ENCODE data around the gene RIPOR3. TPM values are rescaled to one million over a fixed set of nuclear protein-coding genes. Genes with fewer than 3 reads are reported as not detected.

RIPOR3 gene
- total RNA-seq, 4 donors from 2014 or later, result 1.3 to 9.7 (median 3.3) TPM

DNA sequence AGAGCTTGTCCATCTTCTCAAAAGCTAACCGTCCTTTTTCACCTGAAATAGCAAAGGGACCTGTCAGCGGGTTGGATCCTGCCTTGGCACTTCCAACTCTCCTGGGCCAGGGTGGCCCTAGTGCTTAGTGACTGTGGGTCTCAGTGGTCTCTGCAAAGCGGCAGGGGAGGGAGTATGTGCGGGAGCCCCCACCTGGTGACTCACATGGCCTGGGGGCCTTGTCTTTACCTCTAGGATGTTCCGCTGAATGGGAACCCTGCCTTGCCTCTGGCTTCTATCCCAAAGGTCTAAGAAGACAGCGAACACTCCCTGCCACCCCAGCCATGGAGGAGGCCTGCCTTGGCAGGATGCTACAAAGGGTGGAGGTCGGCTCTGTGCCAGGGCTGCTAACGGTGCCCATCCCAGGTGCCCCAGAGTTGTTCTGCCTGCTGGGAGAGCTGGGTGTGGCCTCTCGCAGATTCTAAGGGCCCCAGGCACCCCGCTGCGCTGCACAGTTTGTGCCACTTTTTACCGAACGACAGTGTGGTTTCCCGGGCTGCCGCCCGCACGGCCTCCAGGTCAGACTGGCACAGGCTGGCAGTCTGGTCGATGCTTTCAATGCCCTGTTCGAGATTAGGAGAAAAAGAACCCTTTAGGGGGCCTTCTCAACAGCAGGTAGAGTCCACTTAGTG, 103.9 kb downstream of the RIPOR3 start:
- TF ChIP-seq, protein P1, sequence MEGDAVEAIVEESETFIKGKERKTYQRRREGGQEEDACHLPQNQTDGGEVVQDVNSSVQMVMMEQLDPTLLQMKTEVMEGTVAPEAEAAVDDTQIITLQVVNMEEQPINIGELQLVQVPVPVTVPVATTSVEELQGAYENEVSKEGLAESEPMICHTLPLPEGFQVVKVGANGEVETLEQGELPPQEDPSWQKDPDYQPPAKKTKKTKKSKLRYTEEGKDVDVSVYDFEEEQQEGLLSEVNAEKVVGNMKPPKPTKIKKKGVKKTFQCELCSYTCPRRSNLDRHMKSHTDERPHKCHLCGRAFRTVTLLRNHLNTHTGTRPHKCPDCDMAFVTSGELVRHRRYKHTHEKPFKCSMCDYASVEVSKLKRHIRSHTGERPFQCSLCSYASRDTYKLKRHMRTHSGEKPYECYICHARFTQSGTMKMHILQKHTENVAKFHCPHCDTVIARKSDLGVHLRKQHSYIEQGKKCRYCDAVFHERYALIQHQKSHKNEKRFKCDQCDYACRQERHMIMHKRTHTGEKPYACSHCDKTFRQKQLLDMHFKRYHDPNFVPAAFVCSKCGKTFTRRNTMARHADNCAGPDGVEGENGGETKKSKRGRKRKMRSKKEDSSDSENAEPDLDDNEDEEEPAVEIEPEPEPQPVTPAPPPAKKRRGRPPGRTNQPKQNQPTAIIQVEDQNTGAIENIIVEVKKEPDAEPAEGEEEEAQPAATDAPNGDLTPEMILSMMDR (IDR thresholded peaks at IDR 0.05), result no peak
- no peak for TF ChIP-seq POLR2A (IDR thresholded peaks at IDR 0.05)
- Histone ChIP-seq H3K27me3 (no peaks in the 10 kb centered on the region), H3K4me3 (no peak overlapping the region), H3K27ac (peak overlapping the region in 3 of 4 donors; percentile 7 to 80 (median 65)), H3K4me1 (peaks cover 7 to 53% (median 31%) of the 10 kb centered on the region in 3 donors), H3K36me3 (peaks cover 15 to 70% (median 27%) of the 10 kb centered on the region in 3 donors), H3K9me3 (no peaks in the 10 kb centered on the region)
- intact Hi-C loops (cut with DNase I), result no loop called here
- DNase-seq, result no peak
- 46 to 77% methylated on average over 2 to 6 of the region's 19 CpGs for WGBS, 2 donors

DNA sequence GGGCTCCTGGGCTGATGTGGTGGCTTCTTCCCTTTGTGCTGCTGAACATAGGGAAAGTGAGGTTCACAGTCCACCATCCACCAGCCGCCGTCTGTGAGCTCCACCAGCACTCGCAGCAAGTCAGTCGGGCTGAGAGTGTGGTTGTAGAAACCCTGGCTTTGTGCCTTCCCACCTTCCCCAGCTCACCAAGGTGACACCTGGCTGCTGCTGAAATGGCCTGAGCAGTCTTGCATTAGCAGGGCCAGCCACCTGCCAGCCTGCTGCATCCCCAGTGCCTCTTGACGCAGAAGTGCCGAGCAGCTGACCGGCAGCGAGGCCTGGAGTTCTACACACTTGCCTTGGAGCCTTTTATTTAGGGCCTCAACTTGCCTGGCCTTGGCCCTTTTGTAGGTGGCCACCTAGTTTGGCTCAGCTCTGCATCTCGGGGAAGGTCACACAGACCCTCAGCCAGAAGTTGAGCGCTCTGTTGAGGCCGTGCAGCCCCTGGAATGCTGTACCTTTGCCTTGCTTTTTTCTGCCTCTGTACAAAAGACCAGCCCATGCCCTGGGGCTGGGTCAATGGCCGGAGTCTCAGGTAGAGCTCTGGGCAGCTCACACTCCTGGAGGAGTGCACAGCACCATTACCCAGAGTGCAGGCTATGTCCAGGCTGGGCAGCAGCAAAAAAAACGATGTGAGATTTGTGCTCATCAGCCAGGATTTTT, 104.7 kb downstream of the RIPOR3 start:
- DNase-seq, result no peak
- H3K4me1 ChIP-seq, result peaks cover 7 to 50% (median 29%) of the 10 kb centered on the region in 3 donors
- no peak for TF ChIP-seq POLR2A (IDR thresholded peaks at IDR 0.05)
- TF ChIP-seq, protein P1 (IDR thresholded peaks at IDR 0.05), result no peak
- H3K36me3 ChIP-seq, result peaks cover 21 to 77% (median 29%) of the 10 kb centered on the region in 3 donors
- H3K9me3 ChIP-seq, result no peaks in the 10 kb centered on the region
- no peak overlapping the region for H3K4me3 ChIP-seq
- intact Hi-C loops (cut with DNase I), result no loop called here
- H3K27me3 ChIP-seq, result no peaks in the 10 kb centered on the region
- WGBS, 2 donors, result 66 to 90% methylated on average over 4 to 6 of the region's 13 CpGs
- peak overlapping the region in 1 of 4 donors; percentile 80 for H3K27ac ChIP-seq

DNA sequence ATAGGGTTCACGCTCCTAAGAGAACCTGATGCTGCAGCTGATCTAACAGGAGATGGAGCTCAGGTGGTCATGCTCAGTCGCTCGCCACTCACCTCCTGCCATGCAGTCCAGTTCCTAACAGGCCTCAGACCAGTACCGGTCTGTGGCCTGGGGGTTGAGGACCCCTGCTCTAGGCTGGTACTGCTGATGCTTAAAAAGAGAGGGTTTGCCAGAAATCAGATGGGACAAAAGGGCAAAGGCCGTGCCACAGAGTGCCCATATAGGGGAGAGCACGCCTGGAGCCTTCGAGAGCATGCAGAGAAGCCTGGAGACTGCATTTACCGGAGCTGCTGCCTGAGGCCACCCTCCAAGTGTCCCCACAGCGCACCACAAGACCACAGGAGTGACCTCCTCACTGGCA, 105.7 kb downstream of the RIPOR3 start:
- Histone ChIP-seq H3K4me3 (no peak overlapping the region), H3K9me3 (no peaks in the 10 kb centered on the region), H3K27me3 (no peaks in the 10 kb centered on the region), H3K4me1 (peaks cover 7 to 48% (median 29%) of the 10 kb centered on the region in 3 donors), H3K27ac (no peak overlapping the region), H3K36me3 (peaks cover 29 to 86% (median 34%) of the 10 kb centered on the region in 3 donors)
- 87 to 97% methylated on average over 7 to 8 of the region's 9 CpGs for WGBS, 2 donors
- intact Hi-C loops (cut with DNase I), result no loop called here
- TF ChIP-seq POLR2A (IDR thresholded peaks at IDR 0.05), result no peak
- TF ChIP-seq, protein P1 (IDR thresholded peaks at IDR 0.05), result no peak
- no peak for DNase-seq

DNA sequence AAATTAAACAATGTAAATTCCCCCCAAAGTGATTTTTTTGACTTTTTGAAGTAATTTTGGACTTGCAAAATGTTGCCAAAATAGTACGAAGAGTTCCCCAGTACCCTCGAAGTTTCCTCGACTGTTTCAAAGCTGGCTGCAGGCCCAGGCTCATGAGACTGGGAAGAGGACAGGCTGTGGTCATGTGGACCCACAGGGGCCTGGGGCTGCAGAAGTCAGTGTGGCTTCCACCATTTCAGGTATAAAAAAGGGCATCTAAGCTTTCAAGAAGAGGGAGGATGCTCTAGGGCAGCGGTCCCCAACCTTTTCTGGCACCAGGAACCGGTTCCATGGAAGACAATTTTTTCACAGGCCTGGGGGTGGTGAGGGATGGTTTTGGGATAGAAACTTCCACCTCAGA, 106.1 kb downstream of the RIPOR3 start:
- H3K4me3 ChIP-seq, result no peak overlapping the region
- no peak for DNase-seq
- no peaks in the 10 kb centered on the region for H3K27me3 ChIP-seq
- TF ChIP-seq, protein P1 (IDR thresholded peaks at IDR 0.05), result no peak
- no peak for TF ChIP-seq POLR2A (IDR thresholded peaks at IDR 0.05)
- H3K36me3 ChIP-seq, result peaks cover 34 to 86% (median 34%) of the 10 kb centered on the region in 3 donors
- WGBS, 2 donors, result 61 to 66% methylated on average over 3 to 5 of the region's 5 CpGs
- H3K4me1 ChIP-seq, result peaks cover 7 to 48% (median 29%) of the 10 kb centered on the region in 3 donors
- H3K9me3 ChIP-seq, result no peaks in the 10 kb centered on the region
- H3K27ac ChIP-seq, result no peak overlapping the region
- intact Hi-C loops (cut with DNase I), result no loop called here

DNA sequence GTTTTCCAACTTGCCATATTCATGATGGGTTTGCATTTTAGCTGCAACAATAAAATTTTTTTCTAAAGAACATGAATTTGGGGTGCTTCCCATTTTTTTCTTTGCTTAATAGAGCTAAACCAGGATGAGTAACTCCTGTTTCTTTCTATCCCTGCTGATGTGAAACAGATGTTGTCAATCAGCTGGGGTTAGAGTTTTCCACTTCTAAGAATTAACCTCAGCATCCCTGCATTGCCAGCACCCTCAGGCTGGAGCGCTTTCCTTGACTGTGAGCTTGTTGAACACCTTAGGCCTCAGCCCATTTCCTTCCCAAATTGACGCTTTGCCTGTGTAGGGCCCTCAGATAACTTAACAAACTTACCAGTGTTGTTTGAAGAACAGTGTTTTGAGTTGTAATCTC, 106.7 kb downstream of the RIPOR3 start:
- Histone ChIP-seq H3K4me1 (peaks cover 7 to 48% (median 29%) of the 10 kb centered on the region in 3 donors), H3K27me3 (no peaks in the 10 kb centered on the region), H3K27ac (no peak overlapping the region), H3K4me3 (no peak overlapping the region), H3K9me3 (no peaks in the 10 kb centered on the region), H3K36me3 (peaks cover 37 to 86% (median 38%) of the 10 kb centered on the region in 3 donors)
- 86 to 97% methylated on average over 2 of the region's 2 CpGs for WGBS, 2 donors
- TF ChIP-seq, protein P1 (IDR thresholded peaks at IDR 0.05), result no peak
- DNase-seq, result no peak
- intact Hi-C loops (cut with DNase I), result no loop called here
